Renal cortical epithelial cell (primary cell): ENCODE results near the gene SNAPC2. TPM values are rescaled to one million over a fixed set of nuclear protein-coding genes. Genes with fewer than 3 reads are reported as not detected.
A peak's percentile ranks its signal among the peaks of the same experiment; 100 is the strongest.
"Not testable (repeated sequence)": the region's sequence is repeated elsewhere in the genome, so short reads cannot be mapped to it uniquely, and the experiment has no call there.

Experiments used
- DNase-seq: peaks from one replicate; pipeline ENCODE4 v3.0.0-alpha.2; 2011; ENCODE audit warnings: low read depth
- total RNA-seq: library from RNA; depleted of rRNA; stranded (reverse); fragments of >200 nt; gene quantifications from 2 replicates; pipeline ENCODE4 v1.2.3, GENCODE V29; 2014

The SNAPC2 gene
- total RNA-seq, 1 donor from 2014 or later: 9.3 TPM

DNA sequence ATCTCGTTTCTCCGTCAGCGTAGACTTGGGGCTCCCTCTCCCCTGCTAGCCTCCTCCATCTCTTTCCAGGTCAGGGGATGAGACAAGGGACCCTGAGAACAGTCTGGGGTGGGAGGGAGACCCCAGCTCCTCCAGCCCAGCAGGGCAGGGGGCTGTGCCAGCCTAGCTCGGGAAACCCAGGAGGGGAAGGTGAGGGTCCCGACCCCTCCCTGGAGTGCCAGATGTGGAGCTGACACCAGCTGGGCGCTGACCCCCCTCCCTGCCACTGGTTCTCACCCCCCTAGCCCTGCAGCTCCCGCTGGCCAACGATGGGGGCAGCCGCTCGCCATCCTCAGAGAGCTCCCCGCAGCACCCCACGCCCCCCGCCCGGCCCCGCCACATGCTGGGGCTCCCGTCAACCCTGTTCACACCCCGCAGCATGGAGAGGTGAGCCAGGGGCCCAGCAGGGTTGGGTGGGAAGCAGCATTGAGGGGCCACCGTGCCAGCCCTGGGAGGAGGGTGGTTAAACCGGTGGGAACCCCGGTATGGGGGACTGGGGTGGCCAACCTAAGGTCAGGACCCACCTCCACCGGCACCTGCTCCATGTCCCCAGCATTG is 10.6 kb upstream of the SNAPC2 start:
- DNase-seq: no peak

DNA sequence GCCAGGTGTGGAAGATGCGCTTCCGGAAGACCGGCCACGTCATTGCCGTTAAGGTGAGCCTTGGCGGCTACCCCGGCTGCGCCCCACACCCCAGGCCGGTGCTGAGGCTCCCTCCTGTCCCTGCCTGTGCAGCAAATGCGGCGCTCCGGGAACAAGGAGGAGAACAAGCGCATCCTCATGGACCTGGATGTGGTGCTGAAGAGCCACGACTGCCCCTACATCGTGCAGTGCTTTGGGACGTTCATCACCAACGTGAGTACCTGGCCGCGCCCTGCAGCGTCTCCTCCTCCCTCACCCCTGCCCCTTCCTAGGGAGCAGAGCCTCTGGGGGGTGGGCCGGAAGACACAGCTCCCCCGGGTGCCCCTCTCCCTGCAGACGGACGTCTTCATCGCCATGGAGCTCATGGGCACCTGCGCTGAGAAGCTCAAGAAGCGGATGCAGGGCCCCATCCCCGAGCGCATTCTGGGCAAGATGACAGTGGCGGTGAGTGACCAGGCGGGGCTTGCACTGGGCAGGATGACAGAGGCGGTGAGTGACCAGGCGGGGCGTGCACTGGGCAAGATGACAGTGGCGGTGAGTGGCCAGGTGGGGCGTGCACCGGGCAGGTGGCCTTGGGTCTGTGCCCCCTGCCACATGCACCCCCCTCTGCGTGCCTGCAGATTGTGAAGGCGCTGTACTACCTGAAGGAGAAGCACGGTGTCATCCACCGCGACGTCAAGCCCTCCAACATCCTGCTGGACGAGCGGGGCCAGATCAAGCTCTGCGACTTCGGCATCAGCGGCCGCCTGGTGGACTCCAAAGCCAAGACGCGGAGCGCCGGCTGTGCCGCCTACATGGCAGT is 9.6 kb upstream of the SNAPC2 start:
- DNase-seq: no peak

DNA sequence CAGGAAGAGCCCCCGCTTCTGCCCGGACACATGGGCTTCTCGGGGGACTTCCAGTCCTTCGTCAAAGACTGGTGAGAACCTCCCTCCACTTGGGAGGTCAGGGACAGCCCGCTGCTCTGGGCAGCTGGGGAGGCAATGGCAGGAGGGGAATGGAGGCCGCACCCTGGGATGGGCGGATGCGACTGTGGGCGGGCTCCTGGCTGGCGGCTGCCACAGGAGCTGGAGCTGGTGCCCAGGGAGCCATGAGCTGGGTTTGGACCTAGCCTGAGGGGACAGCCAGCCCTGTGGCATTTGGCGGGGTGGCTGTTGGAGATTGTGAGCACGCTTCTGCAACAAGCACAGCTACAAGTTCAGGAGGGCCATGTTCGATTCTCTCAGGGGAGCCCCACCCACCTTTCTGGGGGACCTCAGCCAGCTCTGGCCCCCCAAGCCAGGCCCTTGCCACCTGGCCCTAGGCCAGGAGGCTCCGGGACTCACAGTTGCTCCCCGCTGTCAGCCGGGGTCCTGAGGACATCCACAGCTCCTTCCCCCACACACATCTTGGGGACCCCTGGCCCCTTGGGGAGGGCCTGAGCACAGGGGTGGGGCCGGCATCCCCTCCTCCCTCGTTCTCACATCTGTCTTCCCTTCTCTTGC is 8.5 kb upstream of the SNAPC2 start:
- no peak for DNase-seq

DNA sequence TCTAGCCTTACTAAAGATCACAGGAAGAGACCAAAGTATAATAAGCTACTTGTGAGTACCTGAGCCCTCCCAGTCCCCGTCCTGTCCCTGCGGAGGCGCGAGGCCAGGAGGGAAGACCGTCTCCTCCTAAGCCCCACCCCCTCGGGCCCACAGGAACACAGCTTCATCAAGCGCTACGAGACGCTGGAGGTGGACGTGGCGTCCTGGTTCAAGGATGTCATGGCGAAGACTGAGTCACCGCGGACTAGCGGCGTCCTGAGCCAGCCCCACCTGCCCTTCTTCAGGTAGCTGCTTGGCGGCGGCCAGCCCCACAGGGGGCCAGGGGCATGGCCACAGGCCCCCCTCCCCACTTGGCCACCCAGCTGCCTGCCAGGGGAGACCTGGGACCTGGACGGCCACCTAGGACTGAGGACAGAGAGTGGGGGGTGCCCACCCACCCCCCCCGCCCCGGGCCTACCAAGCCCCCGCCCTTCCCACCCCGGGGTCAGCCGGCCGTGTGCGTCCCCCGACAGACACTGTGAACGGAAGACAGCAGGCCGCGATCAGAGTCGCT is 7.9 kb upstream of the SNAPC2 start:
- DNase-seq: no peak

DNA sequence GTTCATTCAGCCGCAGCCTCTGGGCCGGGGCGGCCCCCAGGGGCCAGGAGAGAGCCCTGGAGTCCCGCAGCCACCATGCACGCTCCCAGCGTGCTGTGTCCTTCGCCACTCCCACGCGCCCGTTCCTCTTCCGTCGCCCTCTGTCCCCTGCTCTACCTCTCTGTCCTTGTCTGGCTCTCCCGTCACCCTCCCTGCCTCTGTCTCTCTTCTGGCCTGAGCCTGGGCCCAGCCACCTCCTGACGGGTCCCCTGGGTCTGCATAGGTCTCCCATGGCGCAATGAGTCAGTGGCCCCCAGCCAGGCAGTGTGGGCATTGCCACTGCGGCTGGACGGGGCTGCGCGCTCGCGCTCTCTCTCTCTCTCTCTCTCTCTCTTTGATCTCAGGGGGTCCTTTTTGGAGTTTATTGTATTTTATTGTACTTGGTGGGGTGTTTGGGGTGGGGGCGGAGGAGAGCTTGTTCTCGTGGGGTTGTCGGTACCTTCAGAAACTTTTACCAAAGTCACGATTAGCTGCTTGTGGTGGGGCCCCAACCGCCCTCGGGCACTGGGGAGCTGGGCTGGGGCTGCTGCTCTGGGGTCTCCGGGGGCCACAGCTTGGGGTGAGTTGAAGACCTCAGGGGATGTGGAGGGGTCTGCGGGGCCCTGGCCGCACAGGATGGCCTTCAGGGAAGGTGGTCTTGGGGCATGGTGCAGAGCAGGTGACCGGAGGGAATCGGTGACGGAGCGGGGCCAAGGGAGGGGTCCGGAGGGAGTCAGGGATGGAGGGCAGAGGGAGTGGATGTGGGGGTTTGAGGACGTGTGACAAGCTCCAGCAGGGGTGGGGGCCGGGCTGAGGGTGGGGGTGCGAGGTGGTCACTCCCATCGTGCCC is 7.2 kb upstream of the SNAPC2 start:
- DNase-seq: no peak

DNA sequence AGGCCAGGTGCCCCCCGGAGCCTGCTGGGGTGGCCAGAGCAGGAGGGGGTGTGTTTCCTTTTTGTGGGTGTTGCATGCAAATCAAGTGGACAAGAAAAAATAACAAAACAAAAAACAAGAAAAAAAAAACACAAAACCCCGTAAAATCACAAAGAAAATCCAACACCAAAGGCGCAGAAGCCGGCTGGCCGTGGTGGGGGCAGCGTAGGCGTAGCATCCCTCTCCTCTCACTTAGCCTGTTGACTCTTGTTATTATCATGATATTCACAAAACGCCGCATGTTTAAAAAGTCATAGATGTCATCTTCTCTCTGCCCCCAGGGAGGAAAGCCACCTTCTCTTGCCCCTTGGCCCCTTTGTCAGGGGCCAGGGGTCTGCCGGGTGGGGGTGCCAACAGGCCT is 6.5 kb upstream of the SNAPC2 start:
- DNase-seq: no peak

DNA sequence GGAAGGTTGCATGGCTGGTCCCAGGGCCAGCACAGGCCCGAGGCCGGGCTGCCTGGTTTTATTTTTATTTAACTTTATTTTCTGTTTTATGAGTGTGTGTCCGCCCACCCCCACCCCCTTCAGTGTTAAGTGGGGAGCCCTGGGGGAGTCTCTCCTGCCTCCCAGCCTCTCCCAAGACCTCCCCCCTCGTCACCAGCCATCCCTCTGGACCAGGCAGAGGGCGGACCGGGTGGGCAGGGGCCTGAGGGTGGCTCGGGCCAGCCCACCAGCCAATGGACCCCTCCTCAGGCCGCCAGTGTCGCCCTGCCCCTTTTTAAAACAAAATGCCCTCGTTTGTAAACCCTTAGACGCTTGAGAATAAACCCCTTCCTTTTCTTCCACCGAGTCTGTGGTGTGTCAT is 6.0 kb upstream of the SNAPC2 start:
- DNase-seq: no peak

DNA sequence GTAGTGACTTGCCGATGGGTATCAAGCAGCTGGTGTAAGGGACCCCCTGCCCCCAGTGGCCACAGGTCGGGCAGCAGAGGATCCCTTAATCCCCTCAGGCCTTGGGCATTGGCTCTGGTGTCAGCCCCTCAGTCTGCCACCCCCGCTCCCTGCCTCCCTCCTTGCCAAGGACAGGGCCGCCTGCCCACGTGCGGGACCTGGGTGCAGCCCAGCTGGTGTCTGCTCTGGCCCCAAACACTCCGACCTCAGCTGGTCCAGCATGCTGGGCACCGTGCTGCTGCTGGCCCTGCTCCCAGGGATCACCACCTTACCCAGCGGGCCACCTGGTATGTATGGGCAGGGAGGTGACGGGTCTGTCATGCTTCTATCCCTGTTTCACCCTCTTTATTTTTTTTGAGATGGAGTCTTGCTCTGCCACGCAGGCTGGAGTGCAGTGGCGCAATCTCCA is 5.5 kb upstream of the SNAPC2 start, which contains the start of gene TGFBR3L:
Gene TGFBR3L (plus strand): TSS at position 233 of the 448 bp plus-strand sequence.
- DNase-seq: no peak

DNA sequence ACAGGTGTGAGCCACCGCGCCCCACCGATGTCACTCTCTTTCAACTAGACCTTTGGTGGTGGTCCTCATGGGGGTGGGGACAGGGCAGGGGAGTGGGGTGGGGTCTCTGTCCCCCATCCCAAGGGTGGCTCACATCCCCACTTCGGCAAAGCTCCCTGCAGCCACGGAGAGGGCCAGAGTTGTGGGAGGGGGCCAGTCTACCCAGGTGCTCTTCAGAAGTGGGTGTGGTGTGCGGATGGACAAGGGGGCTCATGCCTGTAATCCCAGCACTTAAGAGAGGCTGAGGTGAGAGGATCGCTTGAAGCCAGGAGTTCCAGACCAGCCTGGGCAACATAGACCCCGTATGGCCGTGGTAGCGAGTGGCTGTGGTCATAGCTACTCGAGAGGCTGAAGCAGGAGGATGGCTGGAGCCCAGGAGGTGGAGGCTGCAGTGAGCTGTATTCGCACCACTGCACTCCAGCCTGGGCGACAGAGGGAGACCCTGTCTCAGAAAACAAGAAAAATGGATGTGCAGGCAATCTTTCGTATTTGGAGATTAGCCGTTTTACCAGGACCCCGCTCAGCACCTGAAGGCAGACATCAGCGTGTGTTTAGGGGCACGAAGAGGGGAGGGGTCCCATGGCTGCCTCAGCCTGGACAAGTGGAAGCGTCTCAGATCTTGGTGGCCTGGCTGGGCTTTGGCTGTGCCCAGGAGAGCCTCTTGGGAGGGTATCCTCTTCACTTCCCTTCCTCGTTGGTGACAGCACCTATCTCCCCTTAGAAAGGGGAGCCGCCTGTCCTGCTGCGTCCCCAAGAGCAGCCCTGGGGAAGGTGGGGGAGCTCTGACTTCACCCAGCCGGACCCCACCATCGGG is 4.7 kb upstream of the SNAPC2 start:
- no peak for DNase-seq

DNA sequence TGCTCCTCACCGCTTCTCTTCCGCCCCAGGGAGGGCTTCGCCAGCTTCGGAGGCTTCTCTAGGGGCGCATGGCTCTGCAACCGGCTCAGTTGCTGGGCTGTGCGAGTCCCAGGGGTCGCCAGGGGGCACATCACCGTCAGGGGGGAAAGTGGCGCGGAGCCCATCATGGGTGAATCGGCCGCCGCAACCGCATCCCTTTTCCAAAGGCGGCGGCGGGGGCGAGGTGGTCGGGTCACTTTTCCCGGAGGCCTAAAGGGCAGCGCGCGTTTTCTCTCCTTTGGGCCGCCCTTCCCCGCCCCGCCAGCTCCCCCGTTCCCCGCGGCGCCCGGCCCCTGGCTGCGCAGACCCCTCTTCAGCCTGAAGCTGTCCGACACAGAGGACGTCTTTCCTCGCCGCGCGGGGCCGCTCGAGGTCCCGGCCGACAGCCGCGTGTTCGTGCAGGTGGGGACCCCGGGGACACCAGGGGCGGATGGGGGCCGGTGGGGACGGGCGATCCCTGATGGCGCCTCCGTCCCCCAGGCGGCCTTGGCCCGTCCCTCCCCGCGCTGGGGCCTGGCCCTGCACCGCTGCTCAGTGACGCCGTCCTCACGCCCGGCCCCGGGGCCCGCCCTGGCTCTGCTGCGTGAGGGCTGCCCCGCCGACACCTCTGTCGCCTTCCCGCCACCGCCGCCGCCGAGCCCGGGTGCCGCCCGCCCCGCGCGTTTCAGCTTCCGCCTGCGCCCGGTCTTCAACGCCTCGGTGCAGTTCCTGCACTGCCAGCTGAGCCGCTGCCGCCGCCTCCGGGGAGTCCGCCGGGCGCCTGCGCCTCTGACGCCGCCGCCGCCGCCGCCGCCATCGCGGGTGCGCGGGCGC is 3.8 kb upstream of the SNAPC2 start:
- no peak for DNase-seq

DNA sequence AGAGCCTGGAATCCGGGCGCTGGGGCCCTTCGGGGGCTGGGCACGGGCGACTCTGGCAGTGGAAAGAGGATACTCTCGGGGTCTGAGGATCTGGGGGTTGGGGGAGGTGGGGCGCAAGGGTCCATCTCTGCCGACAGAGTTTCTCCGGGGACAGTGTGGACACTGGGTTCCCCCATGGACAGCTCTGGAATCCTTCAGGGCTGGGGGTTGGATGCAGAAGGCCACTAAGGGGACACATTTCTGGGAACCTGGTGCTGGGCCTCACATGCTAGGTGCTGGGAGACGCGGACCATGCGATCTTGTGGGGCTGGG is 3.2 kb upstream of the SNAPC2 start:
- DNase-seq: no peak

DNA sequence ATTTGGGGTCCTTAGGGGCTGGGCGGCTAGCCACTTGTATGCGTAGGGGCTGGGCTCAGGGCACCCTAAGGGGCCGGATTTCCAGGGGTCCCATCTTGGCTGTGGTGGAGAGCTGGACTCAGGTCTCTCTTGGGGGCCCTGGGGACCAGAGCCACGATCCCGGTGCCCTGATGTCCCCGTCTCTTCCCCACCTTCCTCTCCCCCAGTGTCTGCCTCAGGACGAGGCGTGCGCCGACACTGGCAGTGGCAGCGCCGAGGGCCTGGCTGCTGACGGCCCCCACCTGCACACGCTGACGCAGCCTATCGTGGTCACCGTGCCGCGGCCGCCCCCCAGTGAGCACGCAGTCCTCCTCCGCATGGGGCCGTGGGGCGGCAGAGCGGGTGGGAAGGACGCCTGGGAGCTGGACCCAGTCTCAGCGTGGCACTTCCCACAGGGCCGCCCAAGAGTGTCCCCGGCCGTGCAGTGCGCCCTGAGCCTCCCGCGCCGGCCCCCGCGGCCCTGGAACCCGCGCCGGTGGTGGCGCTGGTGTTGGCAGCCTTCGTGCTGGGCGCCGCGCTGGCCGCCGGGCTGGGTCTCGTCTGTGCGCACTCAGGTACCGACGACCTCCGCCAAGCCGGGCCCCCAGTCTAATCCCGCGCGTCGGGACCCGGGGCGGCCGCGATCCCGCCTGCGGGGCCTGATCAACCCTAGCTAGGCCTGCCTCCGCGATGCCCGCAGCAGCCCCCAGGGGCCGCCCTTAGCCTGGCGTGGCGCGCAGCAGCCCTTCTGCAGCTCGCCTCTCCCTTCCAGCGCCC is 2.7 kb upstream of the SNAPC2 start:
- no peak for DNase-seq

DNA sequence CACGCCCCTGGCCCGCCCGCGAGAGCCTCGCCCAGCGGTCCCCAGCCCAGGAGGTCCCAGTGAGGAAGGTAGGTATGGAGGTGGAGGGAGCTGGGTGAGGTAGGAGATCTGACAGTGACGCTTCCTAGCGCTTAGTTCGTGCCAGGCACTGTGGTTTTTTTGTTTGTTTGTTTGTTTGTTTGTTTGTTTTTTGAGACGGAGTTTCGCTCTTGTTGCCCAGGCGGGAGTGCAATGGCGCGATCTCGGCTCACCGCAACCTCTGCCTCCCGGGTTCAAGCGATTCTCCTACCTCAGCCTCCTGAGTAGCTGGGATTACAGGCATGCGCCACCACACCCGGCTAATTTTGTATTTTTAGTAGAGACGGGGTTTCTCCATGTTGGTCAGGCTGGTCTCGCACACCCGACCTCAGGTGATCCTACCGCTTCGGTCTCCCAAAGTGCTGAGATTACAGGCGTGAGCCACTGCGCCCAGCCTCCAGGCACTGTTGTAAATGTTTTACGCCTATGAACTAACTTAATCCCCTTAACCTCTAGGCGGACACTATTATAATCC is 2.0 kb upstream of the SNAPC2 start:
- not testable (repeated sequence) for DNase-seq

DNA sequence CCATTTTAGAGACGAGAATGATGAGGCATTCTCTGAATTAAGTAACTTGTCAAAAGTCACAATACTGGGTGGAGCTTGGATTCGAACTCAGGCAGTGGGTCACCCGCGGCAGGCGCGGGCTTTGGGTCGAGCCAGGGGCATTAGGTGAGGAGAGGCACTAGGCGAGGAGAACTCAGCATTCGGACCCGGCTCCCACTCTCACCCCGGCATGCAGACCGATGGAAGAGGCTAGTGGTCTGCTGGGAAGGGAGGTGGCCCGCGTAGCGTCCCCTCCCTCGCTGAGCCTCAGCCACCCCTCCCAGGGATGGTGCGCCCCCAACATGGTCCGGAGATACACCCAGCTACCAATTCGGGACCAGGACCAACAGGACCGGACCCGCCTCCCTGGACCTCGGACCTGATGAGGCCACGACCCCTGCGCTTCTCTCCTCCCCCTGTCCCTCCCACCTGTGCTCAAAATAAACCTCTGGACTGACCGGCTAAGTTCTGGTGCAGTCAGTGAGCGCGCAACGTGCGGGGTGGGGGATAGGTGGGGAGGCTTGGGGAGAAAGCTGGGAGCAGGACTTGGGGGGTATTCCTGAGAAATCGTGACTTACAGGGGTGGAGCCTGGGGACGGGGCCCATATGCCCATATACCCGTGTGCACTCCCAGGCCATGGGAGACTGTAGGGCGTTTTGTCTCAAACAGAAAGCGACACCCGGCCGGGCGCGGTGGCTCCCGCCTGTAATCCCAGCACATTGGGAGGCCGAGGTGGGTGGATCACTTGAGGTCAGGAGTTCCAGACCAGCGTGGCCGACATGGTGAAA is 1.3 kb upstream of the SNAPC2 start:
- no peak for DNase-seq

DNA sequence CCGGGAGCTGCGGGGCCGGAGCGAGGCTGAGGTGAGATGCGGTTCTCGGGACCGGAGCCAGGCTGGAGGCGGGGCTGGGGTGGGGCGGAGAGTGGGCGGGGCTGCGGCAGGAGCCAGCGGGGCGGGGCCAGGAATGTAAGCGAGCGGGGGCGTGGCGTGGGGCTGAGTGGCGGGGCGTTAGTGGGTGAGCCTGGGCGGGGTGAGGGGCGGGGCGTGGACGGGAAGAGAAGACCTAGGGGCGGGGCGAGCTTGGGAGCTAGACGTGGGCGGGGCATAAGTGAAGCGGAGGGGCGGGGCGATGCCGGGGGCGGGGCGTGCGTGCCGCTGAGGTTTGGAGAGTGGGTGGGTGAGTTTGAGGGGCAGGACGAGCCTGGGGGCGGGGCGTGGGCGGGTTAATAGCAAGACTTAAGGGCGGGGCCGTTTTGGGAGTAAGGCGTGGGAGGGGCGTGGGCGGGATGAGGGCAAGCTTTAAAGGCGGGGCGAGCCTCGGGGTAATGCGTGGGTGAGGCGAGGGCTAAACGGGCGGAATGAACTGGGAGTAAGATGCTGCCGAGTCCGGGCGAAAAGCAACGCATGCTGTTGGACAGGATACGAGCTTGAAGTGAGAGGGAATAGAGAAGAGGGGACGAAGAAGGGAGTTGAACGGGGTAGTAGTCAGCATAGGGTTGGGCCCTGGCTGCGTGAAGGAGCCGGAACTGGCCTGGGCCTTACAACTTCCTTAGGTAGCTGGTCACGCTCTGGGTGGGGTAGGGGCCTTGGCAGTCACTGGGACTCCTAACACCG is 572 bp downstream of the SNAPC2 start:
- DNase-seq: peak; percentile 82

DNA sequence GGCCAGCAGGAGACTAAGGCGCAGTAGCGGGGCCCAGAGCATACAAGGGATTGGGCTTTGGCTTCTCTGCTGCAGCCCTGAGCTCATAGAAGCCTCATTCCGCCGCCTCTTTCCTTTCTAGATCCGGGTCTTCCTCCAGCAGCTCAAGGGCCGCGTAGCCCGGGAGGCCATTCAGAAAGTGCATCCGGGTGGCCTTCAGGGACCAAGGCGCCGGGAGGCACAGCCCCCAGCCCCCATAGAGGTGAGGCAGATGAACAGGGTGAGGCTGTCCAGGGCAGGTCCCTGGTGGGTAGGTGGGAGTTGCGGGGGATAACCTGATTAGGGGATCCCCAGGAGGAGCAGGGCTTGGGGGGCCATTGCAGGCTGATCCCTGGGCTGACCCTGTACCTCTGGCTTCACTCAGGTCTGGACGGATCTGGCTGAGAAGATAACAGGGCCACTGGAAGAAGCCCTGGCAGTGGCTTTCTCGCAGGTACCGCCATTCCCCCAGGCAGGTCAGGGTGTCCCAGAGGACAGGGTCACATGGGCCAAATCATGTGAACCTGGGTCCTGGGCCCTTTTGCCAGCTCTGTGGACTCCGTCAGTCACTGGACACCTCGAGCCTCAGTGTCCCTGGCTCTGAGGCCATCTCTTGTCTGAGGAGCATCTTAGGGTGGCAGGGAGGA is 1.3 kb downstream of the SNAPC2 start:
- DNase-seq: no peak
